Stomach (tissue), 9 donors: ENCODE measurements around the gene HOXC4. TPM values are rescaled to one million over a fixed set of nuclear protein-coding genes. Genes with fewer than 3 reads are reported as not detected.
"Not testable (repeated sequence)": the region's sequence is repeated elsewhere in the genome, so short reads cannot be mapped to it uniquely, and the experiment has no call there.

Source experiments
- DNase-seq, 2 donors: peaks; one replicate each; pipeline versions ENCODE4 v3.0.0 to v3.0.0-alpha.2; 2013 to 2019
- H3K27ac ChIP-seq, 5 donors: fragments of 200-600 bp in 4 of 5; sonication (generic) in 4 of 5; one replicate each; pipeline ENCODE4 v1.5.1; 2013 to 2019; ENCODE audit warnings: mild to moderate bottlenecking in 1 of 5, moderate library complexity in 1 of 5
- H3K27me3 ChIP-seq, 3 donors: fragments of 200-600 bp; sonication (generic); one replicate each; pipeline ENCODE4 v1.5.1; 2017 to 2019; ENCODE audit warnings: mixed run types in 1 of 3
- H3K36me3 ChIP-seq, 4 donors: fragments of 200-600 bp; sonication (generic); 1 replicate in 3 of 4; 2 replicates in 1 of 4; pipeline ENCODE4 v1.5.1; 2016 to 2019
- H3K4me1 ChIP-seq, 4 donors: fragments of 200-600 bp; sonication (generic); one replicate each; pipeline ENCODE4 v1.5.1; 2016 to 2019
- H3K4me3 ChIP-seq, 4 donors: fragments of 200-600 bp; sonication (generic) in 3 of 4; one replicate each; pipeline ENCODE4 v1.5.1; 2016 to 2019; ENCODE audit warnings: mild to moderate bottlenecking in 1 of 4
- H3K9me3 ChIP-seq, 4 donors: fragments of 200-600 bp; sonication (generic); one replicate each; pipeline ENCODE4 v1.5.1; 2016 to 2019
- EP300 ChIP-seq: sonication (generic); formaldehyde crosslinking; IDR thresholded peaks from one replicate; pipeline ENCODE4 v1.6.1; 2017; ENCODE audit warnings: antibody characterized with exemption
- POLR2A ChIP-seq, 4 donors: fragments of 450-650 bp; IDR thresholded peaks; one replicate each; pipeline ENCODE4 v1.6.1; 2016; ENCODE audit warnings: antibody characterized with exemption in 4 of 4, control low read depth in 2 of 4, mild to moderate bottlenecking in 1 of 4, moderate library complexity in 1 of 4
- POLR2AphosphoS5 ChIP-seq, 3 donors: sonication (generic); formaldehyde crosslinking; IDR thresholded peaks; one replicate each; pipeline ENCODE4 v1.6.1; 2016; ENCODE audit warnings: antibody characterized with exemption in 3 of 3
- WGBS, 5 donors: extraction: QIAGEN DNeasy Blood & Tissue Kit in 3 of 5; methylation state at CpG; one replicate each; pipeline versions ENCODE4 v1.1.5 to v1.1.7; 2013 to 2018; 5-methylcytosine and 5-hydroxymethylcytosine counted together
- intact Hi-C: fragments of 100-400 bp; cut with DNase I; formaldehyde crosslinking; loops from one replicate; pipeline ENCODE4 v1.15.1; 2023; ENCODE audit warnings: low total_unique reads
- polyA plus RNA-seq, 3 donors: library from polyadenylated mRNA; stranded (reverse); fragments of 200-250 nt; gene quantifications; one replicate each; pipeline ENCODE4 v1.2.3, GENCODE V29; 2013
- total RNA-seq, 5 donors: library from RNA; depleted of rRNA; stranded (reverse); fragments of >200 nt; gene quantifications; one replicate each; pipeline versions ENCODE4 v1.1.0 to v1.2.3, GENCODE V29; 2014 to 2016
- TF ChIP-seq, protein P1 (sequence below), 7 experiments: fragments of 450-650 bp in 4 of 7; fragments of 200-600 bp in 3 of 7; sonication (generic) in 3 of 7; IDR thresholded peaks; one replicate each; pipeline ENCODE4 v1.5.1; 2016 to 2019; ENCODE audit warnings: antibody characterized with exemption in 7 of 7, control low read depth in 2 of 7, mild to moderate bottlenecking in 1 of 7
- donor health status: healthy with polysubstance abuse.
- donor health status: Bipolar disorder and iron deficiency.
- donor health status: healthy.

The HOXC4 gene
- total and polyA plus RNA-seq, 8 donors = 0.92 to 3.7 (median 2.6) TPM; not detected in 3

DNA sequence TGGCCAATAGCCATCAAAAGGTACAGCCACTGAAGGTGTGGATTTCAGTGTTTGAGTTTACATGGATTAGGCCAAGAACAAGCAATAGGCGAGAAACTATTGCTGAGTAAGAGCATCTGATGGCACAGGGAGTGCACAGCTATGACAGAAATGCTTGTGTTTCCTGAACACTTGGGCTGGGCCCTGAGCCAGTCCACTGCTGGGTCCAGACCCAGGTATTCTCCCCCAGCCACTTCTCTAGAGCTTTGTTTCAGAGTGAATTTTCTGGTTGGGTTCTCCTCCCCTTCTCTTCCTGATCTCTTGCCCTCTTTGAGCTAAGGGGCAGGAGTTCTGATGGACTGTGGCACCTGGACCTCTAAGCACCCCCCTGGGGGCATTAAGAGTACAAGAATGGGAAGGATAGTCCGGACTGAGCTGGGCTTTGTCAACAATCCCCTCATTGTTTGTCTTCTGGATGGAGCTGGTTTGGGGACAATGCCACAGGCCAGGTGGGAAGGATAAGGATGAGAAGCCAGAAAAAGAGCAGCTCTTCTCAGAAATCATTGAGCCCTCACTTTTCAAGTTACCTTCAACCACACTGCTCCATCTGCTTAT is 12.4 kb upstream of the HOXC4 start:
- DNase-seq = no peak
- intact Hi-C loops = no loop called here
- peaks cover 0 to 90% (median 11%) of the 10 kb centered on the region in 3 donors for H3K27me3 ChIP-seq
- H3K4me1 ChIP-seq = peaks cover 0 to 23% (median 11%) of the 10 kb centered on the region in 4 donors
- TF ChIP-seq POLR2A (IDR thresholded peaks at IDR 0.05) (no peak), EP300 (no peak), POLR2AphosphoS5 (IDR thresholded peaks at IDR 0.05) (no peak)
- TF ChIP-seq, protein P1, sequence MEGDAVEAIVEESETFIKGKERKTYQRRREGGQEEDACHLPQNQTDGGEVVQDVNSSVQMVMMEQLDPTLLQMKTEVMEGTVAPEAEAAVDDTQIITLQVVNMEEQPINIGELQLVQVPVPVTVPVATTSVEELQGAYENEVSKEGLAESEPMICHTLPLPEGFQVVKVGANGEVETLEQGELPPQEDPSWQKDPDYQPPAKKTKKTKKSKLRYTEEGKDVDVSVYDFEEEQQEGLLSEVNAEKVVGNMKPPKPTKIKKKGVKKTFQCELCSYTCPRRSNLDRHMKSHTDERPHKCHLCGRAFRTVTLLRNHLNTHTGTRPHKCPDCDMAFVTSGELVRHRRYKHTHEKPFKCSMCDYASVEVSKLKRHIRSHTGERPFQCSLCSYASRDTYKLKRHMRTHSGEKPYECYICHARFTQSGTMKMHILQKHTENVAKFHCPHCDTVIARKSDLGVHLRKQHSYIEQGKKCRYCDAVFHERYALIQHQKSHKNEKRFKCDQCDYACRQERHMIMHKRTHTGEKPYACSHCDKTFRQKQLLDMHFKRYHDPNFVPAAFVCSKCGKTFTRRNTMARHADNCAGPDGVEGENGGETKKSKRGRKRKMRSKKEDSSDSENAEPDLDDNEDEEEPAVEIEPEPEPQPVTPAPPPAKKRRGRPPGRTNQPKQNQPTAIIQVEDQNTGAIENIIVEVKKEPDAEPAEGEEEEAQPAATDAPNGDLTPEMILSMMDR (IDR thresholded peaks at IDR 0.05) = no peak
- WGBS, 5 donors = 52 to 75% (median 57%) methylated on average over 2 of the region's 2 CpGs
- H3K9me3 ChIP-seq = no peaks in the 10 kb centered on the region
- H3K36me3 ChIP-seq = no peaks in the 10 kb centered on the region
- no peak overlapping the region for H3K27ac ChIP-seq
- no peak overlapping the region for H3K4me3 ChIP-seq

DNA sequence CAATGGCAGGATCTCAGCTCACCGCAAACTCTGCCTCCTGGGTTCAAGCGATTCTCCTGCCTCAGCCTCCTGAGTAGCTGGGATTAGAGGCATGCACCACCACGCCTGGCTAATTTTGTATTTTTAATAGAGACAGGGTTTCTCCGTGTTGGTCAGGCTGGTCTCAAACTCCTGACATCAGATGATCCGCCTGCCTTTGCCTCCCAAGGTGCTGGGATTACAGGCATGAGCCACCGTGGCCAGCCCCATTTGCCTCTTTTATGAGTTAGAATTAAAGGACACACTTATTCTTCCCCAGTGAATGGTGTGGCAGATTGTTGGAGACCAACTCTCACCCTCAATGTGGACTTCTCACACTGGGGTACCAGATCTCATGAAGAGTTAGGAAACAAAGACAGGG is 11.6 kb upstream of the HOXC4 start:
- H3K27ac ChIP-seq, intact Hi-C loops, H3K9me3 ChIP-seq, H3K4me3 ChIP-seq, H3K36me3 ChIP-seq, DNase-seq: not testable (repeated sequence)
- WGBS, 5 donors = 75 to 84% (median 81%) methylated on average over 6 of the region's 6 CpGs
- Histone ChIP-seq H3K27me3 (peaks cover 0 to 90% (median 19%) of the 10 kb centered on the region in 3 donors), H3K4me1 (peaks cover 0 to 25% (median 10%) of the 10 kb centered on the region in 4 donors)

DNA sequence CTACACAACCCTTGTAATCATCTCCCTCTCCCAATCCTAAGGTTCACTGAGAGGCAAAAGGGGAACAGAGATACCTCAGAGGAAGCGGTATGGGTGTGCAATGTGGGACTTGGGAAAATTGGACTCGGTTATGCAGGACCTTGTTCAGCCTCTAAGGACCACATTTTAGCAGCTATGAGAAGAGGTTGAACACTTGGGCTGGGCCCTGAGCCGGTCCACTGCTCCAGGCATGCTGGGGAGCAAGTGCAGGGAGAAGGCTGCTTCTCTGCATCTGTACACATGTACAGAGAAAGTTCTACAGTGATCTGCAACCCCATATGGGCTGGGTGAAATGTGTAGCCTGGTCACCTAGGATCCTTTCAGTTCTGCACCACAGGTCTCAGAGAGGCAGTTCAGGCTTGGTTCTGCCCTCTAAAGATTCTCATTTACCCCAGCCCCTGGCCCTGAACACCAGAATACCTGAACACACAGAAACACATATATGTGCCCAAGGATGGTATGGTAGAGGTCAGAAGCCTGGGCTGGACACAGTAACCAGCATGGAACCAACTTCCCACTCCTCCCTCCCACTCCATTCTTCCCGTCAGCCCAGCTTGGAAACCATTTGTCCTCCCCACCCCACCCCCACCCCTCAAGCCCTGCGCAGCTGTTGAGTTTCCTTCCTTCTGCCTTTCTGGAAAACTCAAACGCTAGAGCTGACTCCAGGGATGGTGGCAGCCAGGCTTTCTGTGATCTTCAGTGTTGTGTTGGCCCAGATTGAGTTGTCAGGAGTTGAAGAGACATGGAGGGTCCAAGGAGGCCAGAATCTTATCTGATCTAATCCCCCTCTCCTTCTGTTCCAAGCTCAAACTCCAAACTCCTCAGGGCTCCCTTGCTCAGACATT is 10.4 kb upstream of the HOXC4 start:
- peaks cover 0 to 26% (median 13%) of the 10 kb centered on the region in 4 donors for H3K4me1 ChIP-seq
- DNase-seq = peak in 1 of 2 donors; percentile 65
- WGBS, 5 donors = 58 to 79% (median 70%) methylated on average over 6 of the region's 6 CpGs
- intact Hi-C loops = no loop called here
- peaks cover 0 to 90% (median 27%) of the 10 kb centered on the region in 3 donors for H3K27me3 ChIP-seq
- TF ChIP-seq EP300 (no peak), POLR2AphosphoS5 (IDR thresholded peaks at IDR 0.05) (no peak), POLR2A (IDR thresholded peaks at IDR 0.05) (no peak)
- TF ChIP-seq, protein P1 (IDR thresholded peaks at IDR 0.05) = no peak
- no peaks in the 10 kb centered on the region for H3K36me3 ChIP-seq
- no peak overlapping the region for H3K27ac ChIP-seq
- no peaks in the 10 kb centered on the region for H3K9me3 ChIP-seq
- H3K4me3 ChIP-seq = no peak overlapping the region

DNA sequence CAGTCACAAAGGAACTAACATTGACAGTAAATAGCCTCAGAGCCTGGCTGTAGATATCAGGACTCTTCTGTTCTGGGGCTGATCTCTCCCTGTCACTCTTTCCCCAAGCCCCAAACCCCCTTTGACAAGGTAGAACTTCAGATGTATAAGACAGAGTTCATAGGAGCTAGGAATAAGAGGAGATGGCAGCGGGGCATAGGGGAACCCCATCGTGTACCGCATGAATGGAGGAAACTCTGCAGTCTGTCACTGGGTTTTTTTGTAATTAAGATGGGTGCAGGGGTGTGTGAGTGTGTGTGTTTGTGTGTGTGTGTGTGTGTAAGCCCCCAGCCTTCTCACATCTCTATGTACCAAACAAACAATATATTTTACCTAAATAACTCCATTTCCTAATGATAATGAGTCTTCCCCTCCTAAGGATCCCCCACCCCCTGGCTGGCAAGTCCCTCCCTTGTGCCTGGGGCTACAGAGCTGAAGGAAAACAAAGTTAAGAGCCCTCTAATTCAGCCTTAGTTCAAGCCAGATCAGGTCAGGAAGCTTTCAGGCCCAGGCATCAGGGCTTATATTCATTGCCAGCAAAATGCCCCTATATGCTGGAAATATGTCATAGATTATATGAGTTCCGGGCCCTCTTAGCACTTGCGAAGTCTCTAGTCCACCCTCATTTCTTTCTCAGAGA is 9.1 kb upstream of the HOXC4 start:
- no peak for DNase-seq

More for the DNA sequence above, 9.1 kb upstream of the HOXC4 start:
- Histone ChIP-seq H3K27me3 (peaks cover 0 to 90% (median 23%) of the 10 kb centered on the region in 3 donors), H3K27ac (no peak overlapping the region), H3K9me3 (no peaks in the 10 kb centered on the region), H3K4me1 (peaks cover 0 to 12% (median 8%) of the 10 kb centered on the region in 4 donors), H3K4me3 (no peak overlapping the region), H3K36me3 (no peaks in the 10 kb centered on the region)
- TF ChIP-seq POLR2A (IDR thresholded peaks at IDR 0.05) (no peak), EP300 (no peak), POLR2AphosphoS5 (IDR thresholded peaks at IDR 0.05) (no peak)
- TF ChIP-seq, protein P1 (IDR thresholded peaks at IDR 0.05) = no peak
- intact Hi-C loops = no loop called here
- WGBS, 5 donors = 69 to 82% (median 75%) methylated on average over 5 of the region's 5 CpGs
